SIG-M5 (cell line): ENCODE results near the gene ITGA3.

Experiments used
- DNase-seq: peaks from one replicate; lab custom pipeline; 2025; lab: John Stamatoyannopoulos, UW

Gene ITGA3

DNA sequence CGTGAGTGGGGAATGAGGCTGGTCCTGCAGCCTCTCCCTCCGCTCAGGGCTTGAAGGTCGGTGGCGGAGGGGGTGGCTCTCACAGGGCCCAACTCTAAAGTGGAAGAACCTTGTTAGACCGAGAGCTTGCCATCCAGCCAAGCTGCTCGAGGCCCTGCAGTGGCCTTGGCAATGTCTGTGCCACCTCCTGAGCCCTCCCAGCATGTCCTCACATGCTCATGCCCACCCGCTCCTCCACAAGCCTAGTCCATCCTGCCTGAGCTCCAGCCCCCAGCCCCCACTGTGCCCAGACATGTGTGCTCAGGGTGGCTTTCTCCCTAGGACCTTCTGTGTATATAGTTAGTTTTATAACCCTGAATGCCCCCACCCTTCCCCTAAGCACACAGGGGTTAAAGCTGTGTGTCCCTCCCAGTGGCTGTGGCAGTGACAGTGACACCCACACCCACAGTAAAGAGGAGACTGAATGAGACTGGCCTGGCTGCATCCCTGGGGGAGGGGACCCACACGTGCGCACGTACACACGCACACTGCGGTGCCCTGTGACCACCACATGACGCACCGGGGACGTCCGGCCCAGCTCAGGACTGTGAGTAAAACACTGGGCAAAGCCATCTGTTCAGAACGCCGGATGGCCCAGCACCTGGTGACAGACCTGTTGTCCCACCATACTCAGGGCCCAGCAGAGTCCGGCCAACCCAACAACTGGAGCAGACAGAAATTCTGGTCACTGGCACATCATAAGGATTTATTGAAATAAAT lies 54.9 kb downstream of the ITGA3 start:
- DNase-seq: no peak

DNA sequence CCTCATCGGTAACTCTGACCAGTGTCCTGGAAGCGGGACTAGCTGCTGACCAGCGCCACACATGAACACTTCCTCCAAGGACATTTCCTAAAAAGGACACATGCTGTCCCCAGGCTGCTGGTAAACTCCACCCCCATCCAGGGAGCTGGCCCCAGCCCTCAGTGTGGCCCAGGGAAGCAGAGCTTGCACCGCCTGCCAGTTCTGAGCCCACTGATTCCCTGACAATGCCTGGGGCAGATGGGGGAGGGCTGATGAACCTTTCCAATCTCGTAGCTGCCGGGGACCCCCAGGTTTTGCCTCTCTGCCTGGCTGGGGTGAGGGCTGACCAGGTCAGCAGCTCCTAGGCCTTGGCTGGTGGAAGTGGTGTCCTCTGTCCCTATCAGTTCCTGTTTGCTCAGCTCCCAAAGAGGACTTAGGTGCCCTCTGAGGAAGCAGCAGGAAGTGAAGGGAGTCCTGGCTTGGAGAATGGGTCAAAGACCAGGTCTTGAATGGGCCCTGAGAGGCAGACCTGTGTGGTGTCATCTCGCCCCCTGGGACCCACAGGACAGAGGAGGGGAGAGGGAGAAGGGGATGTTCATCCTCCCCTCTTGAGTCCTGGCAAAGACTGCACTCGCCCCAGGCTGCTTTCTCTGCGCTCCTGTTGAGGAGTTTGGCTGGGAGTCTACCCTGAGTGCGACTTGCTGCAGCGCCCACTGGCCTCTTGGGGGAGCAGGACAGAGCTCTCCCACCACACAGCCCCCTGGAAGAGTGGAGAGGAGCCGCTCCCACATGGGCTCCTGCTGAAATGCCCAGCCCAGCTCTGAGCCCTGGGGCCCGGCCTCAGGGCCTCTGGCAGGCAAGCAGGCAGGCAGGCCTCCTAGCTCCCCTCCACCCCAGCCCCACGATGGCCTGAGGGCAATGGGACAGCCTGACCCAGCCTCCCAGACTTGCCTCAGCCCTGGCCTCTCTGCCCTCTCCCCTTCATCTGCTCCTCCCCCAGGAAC lies 56.1 kb downstream of the ITGA3 start:
- no peak for DNase-seq

DNA sequence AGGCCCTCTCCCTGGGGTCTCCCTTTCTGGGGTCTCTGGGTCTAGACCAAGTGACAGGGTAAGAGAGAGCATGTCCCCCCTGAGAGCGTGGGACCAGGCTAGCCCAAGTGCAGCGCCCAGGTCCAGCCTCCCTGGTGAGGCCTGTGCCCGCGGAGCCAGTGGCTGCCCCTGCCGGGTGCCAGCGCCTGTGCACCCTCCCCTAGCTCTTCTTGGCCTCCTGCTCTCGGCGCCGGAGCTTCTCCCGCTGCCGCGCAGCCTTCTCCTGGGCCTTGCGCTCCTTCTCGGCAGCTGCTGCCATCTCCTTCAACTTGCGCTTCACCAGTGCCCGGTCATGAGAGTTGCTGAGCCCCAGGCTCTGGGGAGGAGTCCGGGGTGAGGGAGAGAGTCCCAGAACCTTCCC lies 56.8 kb downstream of the ITGA3 start:
- no peak for DNase-seq

- DNase-seq: no peak
These were observed 57.9 kb downstream of the ITGA3 start for GRCh38 chr17:50113624-50114320.

- no peak for DNase-seq
These were observed 58.5 kb downstream of the ITGA3 start for GRCh38 chr17:50114401-50114800.

GRCh38 chr17:50114849-50115357 lies 59.0 kb downstream of the ITGA3 start:
- DNase-seq: peak; percentile 25

DNA sequence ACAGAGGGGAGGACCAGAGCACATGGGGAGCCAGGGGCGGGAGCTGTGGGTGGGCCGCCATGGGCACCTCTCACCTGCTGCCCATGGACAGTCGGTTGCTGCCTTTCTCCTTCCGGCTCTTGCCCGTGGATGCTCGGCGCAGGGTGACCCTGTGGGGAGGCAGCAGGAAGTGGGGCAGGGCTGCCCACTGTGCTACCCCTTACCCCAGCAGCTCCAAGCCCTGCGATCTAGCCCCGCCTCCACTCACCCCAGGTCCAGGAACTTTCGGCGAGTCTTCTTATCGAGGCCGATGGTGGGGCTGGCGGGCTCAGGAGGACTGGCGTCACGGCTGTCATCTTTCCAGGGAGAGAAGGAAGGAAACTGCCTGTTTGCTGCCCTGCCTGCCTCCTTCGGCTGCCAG lies 59.8 kb downstream of the ITGA3 start:
- DNase-seq: no peak

- no peak for DNase-seq
These were observed 61.5 kb downstream of the ITGA3 start for GRCh38 chr17:50117202-50118051.

- no peak for DNase-seq
These were observed 62.3 kb downstream of the ITGA3 start for GRCh38 chr17:50118076-50118827.

DNA sequence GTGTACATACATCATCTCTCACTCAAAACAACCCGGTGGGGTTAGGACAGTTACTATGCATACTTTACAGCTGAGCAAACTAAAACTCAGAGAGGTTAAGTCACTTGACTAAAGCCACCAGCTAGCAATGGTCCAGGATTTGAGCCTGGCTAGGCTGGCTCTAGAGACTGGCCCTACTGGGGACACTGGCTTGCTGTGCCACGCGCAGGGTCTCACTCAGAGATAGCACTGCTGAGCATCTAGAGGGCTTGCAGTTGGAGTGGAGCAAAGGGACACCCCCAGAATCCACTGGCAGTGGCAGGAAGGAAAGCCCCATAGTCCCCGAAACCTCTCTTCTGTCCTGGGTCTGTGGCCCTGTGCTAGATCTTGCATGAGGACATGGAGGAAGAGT lies 62.9 kb downstream of the ITGA3 start:
- DNase-seq: no peak

DNA sequence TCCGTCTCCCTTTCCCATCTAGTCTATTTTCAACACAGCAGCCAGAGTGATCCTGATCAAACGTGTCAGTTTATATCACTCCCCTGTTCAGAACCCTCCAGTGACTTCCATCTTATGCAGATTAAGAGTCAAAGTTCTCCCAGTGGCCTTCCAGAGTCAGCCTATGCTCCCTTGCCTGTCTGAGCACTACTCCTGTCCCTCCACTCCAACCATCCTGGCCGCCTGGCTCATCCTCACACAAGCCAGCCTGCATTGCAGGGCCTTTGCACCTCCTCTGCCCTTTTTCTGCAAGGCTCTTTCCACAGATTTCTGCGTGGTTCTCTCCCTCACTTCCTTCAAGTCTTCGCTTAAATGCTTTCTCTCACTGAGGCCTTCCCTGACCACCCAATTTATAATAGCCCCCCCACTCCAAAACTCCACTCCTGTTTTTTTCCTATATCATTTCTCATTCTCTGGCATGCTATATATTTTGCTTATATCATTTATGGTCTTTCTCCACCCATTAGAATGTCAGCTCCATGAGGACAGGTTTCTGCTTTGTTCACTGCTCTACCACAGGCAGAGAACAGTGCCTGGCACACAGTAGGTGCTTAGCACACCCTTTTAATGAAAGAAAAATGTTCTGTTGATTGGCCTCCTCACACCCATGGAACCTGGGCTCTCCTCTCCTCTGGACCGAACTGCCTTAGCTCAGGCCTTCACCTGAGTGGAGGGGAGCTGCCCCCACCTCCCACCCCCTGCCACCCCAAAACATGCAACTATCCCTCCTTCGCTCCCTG lies 64.8 kb downstream of the ITGA3 start:
- DNase-seq: no peak

- DNase-seq: no peak
These were observed 67.0 kb downstream of the ITGA3 start for GRCh38 chr17:50122945-50123344.

- no peak for DNase-seq
These were observed 67.9 kb downstream of the ITGA3 start for GRCh38 chr17:50123649-50124349.

DNA sequence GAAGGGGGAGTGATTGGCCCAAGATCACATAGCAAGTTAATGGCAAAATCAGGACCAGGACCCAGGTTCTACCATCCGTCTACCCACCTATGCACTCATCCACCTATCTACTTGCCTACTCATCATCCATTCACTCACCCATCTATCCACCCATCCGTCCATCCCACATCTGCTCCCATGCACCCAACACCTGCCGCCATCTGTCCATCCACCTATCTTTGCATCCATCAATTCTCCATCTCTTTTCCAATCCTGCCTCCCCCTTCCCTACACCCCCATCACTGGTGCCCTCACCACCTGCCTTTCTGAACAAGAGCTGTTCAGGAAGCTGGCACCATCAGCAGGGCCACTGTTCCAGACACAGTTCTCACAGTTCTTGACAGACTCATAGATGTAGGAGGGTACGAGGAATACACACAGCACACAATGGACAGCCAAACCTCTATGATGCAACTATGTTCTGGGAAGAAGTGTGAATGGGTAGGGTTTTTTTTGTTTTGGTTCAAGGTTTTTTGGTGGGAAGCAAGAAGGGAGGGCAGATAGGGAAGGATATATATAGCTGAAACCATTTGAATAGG lies 69.6 kb downstream of the ITGA3 start:
- DNase-seq: no peak

GRCh38 chr17:50127697-50128361 lies 71.9 kb downstream of the ITGA3 start:
- DNase-seq: no peak

DNA sequence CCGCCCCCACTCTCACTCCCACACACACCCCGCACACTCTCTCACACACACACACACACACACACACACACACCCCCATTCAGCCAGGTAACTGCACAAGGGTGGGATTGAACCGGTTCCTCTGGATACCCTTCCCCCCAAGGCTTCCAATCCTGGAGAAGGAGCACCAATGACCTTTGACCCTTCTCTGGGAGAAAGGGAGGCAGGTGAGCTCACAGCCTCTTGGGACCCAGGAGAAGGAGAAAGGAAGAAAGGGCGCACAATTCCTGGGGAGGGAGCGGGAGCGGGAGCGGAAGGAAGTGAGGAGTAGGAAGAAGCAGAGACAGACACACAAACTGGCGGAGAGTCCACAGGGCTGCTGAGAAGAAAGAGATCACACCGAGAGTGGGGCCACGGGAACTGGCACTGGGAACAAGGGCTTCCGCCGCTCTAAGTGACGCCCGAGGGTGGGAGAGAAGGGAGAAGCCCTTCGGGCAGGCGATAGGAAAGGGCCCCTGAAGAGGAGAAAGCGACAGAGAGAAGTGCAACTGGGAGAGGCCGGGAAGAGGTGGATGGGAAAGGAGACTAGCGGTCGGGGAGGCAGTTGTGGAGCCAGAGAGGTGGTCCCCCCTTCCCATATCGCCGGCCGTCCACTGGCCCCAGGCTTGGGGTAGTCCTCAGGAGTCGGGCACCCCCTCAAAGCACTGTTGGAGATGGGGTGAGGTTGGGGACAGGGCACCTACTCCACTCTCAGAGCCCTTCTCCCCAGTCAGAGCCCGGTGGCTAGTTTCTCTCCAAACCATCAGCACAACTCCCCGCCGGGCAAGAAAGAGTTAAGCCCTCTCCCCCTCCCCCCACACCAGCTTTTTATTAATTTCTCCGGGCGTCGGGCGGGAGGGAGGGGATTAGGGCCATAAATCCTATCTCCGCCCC lies 72.8 kb downstream of the ITGA3 start:
- DNase-seq: no peak

DNA sequence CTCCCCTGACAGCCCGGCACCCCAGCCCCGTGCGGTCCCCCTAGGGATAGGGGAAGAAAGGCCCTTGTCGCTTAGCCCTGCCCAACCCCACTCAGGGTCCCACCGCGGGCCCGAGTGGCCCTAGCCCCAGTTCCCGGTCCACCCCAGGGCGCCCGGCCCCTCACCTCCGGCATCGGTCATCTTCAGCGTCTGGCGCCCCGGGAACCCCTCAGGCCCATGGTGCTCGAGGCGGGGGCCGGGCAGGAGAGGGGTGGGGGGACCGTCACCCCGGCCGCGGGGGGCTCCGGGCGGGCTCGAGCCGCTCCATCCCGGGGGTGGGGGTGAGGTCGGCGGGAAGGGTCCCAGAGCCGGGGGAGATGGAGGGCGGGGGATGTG lies 73.4 kb downstream of the ITGA3 start:
- DNase-seq: no peak
